SK-MEL-5 (cell line): Measurements from ENCODE around the gene RAB36. TPM values are rescaled to one million over a fixed set of nuclear protein-coding genes. Genes with fewer than 3 reads are reported as not detected.

Experiments
- DNase-seq: peaks from one replicate; pipeline ENCODE4 v3.0.0-alpha.2; 2016; ENCODE audit warnings: low read depth, low spot score
- in situ Hi-C: cut with HindIII; loops from 2 replicates; pipeline ENCODE4 v1.10.0; 2016; ENCODE audit warnings: low sequenced_read_pairs, high pct_unique_total_duplicates, low pct_unique_long_range_greater_than_20kb
- total RNA-seq: library from RNA; depleted of rRNA; stranded (reverse); fragments of >200 nt; shearing (Covaris generic); gene quantifications from 2 replicates; pipeline ENCODE4 v1.2.3, GENCODE V29; 2014

Gene RAB36
- total RNA-seq, 1 experiment from 2014 or later: 0.37 TPM

DNA sequence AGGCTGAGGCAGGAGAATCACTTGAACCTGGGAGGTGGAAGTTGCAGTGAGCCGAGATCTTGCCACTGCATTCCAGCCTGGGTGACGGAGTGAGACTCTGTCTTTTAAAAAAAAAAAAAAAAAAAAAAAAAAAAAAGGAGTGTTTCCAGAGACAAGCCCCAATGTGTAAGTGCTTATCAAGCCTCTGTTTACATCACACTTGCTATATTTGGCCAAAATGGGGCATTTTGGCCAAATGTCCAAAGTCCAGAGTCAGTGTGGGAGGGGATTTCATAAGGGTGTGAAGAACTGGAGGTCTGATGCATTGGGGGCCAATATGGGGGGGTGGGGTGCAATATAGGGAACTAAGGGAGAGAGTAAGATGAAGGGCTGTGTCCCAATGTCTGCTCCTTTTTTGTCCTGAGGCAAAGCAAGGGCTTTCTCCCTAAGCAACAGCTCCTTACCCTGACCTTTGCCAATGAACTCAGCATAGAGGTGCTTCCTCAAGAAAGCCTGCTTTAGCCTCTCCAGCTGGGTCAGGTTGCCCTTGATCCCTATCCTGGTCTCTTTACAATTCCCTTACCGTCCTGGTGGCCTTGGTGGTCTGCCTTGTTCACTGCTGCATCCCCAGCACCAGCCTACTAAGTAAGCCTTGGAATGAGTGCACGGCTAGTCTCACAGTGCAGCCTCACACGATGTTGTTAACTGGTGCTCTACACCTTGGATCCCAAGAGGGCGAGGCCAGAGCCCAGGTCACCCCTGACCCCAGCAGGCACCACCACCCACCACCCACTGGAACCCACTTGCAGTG is 21.0 kb downstream of the RAB36 start:
- in situ Hi-C loops: no loop called here
- DNase-seq: no peak

DNA sequence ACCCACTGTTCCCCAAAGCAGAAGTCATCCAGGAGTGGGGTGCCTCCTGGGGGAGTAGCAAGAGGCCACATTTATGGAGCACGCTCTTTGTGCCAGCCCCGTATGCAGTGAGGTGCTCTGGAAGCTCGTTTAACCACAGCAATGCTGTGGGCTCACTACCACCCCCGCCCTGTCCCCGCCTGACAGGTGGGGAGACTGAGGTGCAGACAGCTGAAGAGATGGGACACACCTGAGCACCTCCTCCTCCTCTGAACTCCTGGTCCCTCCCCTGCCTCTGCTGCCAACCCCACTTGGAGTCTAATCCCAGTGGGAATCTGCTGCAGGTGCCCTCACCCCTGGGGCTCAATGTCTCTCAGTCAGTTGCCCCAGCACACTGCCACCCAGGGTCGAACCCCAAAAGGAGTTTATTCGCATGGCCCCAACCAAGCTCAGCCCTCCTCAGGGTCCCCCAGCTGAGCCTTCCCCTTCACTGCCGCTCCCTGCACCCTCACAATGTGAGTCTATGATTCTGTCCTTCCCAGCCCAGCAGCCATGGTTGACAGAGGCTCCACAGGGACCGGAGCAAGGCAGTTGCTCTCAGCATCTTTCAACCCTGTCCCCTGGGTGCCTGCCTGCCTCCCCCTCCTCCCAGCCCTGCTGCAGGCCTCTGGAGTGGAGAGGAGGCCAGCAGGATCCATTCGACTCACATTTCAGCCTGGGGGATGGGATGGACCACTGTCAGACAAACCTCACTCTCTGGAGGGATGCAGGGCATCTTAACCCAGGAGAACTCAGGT is 21.8 kb downstream of the RAB36 start:
- DNase-seq: no peak
- in situ Hi-C loops: no loop called here

DNA sequence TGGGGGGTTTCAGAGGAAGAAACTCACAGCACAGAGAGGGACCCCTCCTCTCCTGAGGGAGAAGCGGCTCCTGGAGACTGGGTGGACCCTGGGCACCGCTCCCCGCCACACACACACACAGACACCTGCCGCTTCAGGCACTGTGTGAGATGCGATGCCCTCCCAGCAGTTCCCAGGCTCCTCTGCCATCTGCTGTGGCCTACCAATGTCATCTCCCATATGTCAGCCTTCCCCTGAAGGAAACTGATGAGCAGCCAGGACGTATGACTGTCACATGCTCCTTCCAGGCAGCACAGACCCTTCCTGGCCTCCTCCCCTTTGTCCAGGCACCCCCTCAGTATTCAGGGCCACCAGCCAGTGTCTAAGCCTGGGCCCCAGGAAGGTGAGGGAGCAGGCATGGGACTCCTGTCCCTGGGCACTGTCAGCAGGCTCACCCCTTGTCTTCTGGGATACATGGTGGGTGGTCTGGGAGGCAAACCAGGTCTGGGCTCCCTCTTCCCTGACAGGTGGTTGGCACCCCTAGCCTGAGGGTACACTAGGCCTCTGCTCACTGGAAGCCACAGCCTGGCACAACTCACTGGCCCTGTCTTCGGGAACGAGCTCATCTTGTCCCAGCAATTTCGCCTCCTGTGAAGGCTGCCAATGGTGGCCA is 23.2 kb downstream of the RAB36 start:
- in situ Hi-C loops: no loop called here
- DNase-seq: no peak

DNA sequence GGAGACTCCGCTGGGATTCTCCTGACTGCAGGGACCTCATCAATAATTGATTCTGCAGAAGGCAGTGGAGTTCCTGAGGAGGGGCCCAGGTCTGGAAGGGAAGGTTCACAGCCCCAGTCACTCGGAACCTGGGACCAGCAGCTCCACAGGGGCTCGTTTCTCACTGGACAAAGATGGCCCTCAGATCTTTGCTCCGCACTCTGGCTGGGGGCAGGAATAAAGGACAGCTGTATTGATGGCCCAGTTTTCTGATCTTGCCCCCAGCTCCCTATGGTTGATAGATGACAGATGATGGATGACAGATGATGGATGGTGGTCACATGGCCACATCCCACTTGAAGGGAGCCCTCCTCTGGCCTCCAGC is 23.7 kb downstream of the RAB36 start:
- in situ Hi-C loops: no loop called here
- DNase-seq: no peak

DNA sequence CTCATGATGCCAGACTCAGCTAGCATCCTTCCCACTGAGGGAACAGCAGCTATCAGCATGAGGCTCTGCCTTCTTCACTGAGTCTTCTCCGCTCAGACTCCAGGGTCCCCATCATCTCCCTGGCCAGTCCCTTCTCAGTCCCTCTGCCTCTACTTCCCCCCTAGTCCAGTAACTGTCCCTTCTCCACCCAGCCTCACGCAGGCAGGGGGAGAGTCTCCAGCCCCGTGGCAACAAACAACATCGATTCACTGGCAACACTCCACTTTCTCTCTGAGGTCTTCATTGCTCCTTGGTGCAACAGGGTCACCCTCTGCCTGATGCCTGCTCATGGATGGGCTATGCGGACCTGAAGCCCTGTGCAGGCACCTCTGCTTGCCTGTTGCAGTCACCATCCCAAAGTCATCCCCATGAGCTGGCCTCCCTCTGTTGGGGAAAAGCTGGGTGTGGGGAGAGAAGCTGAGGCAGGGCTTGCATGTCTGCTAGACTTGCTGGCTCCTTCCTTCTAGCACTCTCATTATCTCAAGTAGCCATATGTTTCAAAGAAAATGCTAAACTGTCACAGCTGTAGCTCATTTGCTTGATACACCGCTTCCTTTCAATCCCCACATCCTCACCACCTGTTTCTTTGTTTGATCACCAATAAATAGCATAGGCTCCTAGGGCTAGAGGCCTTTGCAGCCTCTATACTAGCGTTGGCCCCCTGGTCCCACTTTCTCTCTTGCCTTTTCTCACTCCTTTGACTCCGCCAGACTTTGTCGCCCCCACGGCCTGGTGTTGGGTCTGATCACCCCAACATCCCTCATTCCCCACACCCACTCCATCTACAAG is 30.8 kb downstream of the RAB36 start:
- in situ Hi-C loops: no loop called here
- DNase-seq: no peak

DNA sequence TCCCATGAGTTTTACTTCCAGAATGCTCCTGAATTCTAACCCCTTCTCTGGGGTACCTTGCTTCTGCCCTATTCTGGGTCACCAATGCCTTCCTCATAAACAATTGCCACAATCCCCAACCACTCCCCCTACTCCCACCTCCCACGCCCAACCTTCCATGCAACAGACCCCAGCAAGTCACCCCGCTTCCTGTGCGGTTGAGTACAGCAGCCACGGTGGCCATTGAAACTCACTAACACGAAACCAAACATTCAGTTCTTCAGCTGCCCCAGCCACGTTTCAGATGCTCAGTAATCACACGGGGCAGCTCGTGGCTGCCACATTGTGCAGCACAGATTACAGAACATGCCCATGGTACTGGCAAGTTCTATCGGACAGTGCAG is 31.4 kb downstream of the RAB36 start:
- DNase-seq: no peak
- in situ Hi-C loops: no loop called here

- in situ Hi-C loops: no loop called here
- no peak for DNase-seq
Observed at GRCh38 chr22:23177197-23177596, 31.9 kb downstream of the RAB36 start.

DNA sequence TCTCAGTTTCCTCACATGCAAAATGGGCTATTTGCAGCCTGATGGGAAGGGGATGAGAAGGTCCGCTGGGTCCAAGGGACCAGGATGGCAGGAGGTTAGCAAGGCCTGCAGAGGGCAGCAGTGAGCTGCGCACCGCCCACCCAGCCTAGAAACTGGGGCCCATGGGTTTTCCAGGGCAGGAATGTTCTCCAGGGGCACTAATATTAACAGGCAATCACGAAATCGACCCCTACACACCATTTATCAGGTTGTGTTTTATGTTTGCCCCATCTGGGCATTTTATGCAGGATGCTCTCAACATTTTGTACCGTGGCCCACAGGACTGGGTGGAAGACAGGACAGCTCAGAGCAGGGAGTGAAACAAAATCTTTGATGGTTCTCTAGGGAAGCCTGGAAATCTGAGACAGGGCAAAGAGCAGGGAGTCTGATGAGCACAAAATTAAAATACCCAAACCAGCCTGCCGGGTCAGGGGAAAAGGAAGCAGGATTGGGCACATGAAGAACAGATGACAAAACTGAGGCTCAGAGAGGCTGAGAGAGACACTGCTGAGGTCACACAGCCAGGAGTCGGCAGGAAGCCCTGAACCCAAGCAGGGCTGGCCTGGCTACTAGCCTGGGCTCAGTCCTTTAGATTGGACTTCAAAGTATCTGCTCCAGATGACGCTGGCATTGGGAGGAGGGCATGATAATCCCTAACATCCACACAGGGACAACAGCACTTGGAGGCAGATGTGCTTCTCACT is 33.4 kb downstream of the RAB36 start:
- DNase-seq: peak; percentile 70
- in situ Hi-C loops: no loop called here

DNA sequence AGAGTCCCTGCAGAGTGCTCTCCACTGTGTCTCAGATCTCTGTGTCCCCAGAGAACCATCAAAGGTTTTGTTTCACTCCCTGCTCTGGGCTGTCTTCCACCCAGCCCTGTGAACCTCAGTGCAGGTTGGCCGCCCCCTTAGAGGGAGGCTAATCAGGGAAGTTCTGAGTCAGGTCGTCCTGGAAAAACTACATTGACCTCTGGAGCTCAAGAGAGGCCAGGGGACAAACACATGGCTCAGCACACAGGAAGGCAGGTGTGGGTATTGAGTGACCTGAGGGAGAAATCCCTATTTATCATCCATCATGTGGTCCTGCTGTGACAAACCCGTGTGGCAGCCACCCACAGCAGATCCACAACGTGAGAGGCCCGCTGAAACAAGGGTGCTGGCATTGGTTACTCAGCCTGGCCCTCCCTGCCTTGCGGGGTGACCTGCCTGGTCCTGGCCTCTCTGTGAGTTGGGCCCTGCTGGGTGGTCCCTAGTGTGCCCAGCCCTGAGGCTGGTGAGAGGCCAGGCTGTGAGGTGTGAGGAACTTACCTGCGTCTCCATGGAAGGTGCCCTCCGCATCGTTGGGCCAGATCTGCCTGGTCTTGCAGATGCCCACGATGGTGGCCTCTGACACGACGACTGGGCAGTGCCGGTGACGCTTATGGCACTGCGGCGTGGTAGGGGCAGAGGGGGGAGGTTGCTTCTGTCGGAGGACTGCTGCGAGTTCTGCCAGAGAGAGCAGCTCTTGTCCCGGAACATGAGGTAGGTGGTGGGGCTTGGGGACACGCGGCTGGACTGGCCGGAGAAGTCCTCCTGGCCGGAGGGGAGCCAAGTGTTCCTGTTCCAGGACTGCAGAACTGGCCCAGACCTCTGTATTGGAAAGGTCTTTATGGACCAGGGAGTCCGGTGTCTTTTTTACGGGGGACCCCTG is 34.4 kb downstream of the RAB36 start:
- in situ Hi-C loops: no loop called here
- DNase-seq: no peak

DNA sequence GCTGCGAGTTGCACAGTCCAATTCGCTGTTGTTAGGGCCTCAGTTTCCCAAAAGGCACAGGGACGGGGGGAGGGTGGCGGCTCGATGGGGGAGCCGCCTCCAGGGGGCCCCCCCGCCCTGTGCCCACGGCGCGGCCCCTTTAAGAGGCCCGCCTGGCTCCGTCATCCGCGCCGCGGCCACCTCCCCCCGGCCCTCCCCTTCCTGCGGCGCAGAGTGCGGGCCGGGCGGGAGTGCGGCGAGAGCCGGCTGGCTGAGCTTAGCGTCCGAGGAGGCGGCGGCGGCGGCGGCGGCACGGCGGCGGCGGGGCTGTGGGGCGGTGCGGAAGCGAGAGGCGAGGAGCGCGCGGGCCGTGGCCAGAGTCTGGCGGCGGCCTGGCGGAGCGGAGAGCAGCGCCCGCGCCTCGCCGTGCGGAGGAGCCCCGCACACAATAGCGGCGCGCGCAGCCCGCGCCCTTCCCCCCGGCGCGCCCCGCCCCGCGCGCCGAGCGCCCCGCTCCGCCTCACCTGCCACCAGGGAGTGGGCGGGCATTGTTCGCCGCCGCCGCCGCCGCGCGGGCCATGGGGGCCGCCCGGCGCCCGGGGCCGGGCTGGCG is 35.1 kb downstream of the RAB36 start, which contains the start of gene BCR:
Gene BCR (plus strand): TSS at position 209 of the 592 bp plus-strand sequence. CDS start 452 bp downstream, outside the sequence.
- peak; percentile 60 for DNase-seq
- in situ Hi-C loops: no loop called here

DNA sequence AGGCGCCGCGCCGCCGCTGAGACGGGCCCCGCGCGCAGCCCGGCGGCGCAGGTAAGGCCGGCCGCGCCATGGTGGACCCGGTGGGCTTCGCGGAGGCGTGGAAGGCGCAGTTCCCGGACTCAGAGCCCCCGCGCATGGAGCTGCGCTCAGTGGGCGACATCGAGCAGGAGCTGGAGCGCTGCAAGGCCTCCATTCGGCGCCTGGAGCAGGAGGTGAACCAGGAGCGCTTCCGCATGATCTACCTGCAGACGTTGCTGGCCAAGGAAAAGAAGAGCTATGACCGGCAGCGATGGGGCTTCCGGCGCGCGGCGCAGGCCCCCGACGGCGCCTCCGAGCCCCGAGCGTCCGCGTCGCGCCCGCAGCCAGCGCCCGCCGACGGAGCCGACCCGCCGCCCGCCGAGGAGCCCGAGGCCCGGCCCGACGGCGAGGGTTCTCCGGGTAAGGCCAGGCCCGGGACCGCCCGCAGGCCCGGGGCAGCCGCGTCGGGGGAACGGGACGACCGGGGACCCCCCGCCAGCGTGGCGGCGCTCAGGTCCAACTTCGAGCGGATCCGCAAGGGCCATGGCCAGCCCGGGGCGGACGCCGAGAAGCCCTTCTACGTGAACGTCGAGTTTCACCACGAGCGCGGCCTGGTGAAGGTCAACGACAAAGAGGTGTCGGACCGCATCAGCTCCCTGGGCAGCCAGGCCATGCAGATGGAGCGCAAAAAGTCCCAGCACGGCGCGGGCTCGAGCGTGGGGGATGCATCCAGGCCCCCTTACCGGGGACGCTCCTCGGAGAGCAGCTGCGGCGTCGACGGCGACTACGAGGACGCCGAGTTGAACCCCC is 35.8 kb downstream of the RAB36 start:
- in situ Hi-C loops: no loop called here
- no peak for DNase-seq

DNA sequence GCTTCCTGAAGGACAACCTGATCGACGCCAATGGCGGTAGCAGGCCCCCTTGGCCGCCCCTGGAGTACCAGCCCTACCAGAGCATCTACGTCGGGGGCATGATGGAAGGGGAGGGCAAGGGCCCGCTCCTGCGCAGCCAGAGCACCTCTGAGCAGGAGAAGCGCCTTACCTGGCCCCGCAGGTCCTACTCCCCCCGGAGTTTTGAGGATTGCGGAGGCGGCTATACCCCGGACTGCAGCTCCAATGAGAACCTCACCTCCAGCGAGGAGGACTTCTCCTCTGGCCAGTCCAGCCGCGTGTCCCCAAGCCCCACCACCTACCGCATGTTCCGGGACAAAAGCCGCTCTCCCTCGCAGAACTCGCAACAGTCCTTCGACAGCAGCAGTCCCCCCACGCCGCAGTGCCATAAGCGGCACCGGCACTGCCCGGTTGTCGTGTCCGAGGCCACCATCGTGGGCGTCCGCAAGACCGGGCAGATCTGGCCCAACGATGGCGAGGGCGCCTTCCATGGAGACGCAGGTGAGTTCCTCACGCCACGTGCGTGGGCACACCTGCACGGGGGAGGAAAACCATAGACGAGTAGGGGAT is 36.5 kb downstream of the RAB36 start:
- no peak for DNase-seq
- in situ Hi-C loops: no loop called here

DNA sequence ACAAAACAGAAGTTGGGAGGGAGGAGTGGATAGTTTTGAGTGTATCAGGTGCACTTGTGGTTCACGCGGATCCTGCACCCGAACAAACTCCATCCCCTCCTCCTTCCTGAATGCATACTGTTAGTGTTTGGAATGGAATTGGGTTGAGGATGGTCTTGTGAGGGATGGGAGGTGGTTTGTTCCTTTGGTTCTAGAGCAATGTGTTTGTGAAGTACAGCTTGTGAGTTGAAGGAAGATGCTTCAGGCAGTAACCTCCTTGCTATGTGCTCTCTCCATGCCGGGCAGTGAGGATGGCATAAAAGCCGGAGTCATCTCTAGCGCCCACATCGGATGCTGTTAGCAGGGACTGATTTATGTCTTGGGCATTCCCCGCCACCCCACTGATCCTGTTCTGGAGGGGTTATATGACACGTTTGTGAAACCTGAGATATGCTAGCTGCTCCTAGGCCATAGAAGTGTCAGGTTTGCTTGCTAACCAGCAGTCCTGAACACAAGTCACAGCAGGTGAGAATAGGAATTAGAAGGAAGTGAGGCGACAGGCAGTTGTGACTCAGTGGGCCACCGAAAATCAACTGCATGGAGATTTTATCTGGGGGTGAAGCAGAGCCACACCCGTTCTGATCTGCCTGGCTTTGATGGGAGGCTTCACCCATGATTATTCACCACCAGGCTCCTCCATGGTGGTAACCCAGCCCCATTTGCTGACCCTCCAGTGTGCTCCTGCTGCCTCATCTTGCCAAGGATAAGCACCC is 37.2 kb downstream of the RAB36 start:
- no peak for DNase-seq

DNA sequence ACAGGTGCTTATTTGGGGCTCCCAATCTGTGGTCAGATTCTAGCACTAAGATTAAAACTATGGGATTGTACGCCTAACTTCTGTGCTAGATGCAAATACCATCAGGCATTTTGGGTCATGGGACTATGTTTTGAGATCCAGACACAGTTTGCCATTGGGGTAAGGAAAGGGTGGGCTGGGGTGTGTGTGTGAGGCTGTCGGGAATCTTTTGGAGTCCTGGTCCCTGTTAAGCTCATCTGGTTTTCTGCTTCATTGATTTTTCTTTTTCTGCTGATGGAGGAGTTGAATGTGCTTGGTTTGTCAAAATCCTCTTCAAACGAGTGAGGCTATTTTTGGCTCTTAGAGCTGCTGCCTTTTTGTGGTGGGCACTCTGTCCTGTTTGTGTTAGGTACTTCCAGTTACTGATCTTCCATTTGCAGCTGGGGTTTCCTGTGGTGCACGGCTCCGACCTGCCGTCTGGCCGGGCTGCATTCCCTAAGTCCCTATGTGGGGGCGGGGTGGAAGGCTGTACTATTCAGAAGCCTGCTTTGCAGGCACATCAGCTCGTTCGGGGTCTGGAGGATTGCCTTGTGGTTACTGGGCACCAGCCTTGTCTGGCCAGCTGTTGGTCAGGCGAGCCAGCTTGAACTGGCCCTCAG is 37.9 kb downstream of the RAB36 start:
- in situ Hi-C loops: no loop called here
- peak; percentile 27 for DNase-seq

More for the DNA sequence above, 37.2 kb downstream of the RAB36 start:
- in situ Hi-C loops: no loop called here
